ENCODE results near the gene ESYT1.

The ESYT1 gene

DNA sequence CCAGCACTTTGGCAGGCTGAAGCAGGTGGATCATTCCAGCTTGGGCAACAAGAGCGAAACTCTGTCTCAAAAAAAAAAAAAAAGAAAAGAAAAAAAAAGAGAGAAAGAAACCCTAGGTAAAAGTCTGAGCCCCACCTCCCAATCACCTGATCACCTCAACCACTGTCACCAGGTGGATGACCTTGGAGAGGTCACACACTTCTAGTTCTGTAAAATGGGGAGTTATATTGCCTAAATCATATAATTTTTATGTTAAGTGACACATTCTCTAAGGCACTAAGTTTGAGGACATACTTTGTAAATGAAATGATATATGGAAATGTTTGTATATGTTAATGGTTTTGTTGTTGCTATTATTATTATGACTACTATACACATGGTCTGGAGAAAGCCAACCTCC, 49.6 kb upstream of the ESYT1 start:
- no peak for TF ChIP-seq ZNF626 (tag by site-specific recombination; IDR thresholded peaks at IDR 0.05)
- no peak for TF ChIP-seq REPIN1 (tag by site-specific recombination; IDR thresholded peaks at IDR 0.05; ENCODE audit: low read depth)
- TF ChIP-seq ZNF426 (tag by site-specific recombination; IDR thresholded peaks at IDR 0.05), result no peak
- no peak for TF ChIP-seq ZNF521 (tag by site-specific recombination; IDR thresholded peaks at IDR 0.05)
- TF ChIP-seq ZNF274 (IDR thresholded peaks at IDR 0.05; ENCODE audit: low read length), result no peak
- no peak for TF ChIP-seq ZNF274 (tag by site-specific recombination; IDR thresholded peaks at IDR 0.05; ENCODE audit: borderline replicate concordance)
- no peak for TF ChIP-seq ZNF133 (tag by site-specific recombination; IDR thresholded peaks at IDR 0.05)
- TF ChIP-seq ZNF555 (tag by site-specific recombination; conservative IDR thresholded peaks at IDR 0.05), result no peak
- TF ChIP-seq YY1 (tag by site-specific recombination; IDR thresholded peaks at IDR 0.05), result no peak
- no peak for TF ChIP-seq ZNF214 (tag by site-specific recombination; IDR thresholded peaks at IDR 0.05; ENCODE audit: borderline replicate concordance)
- no peak for TF ChIP-seq ZNF549 (tag by site-specific recombination; IDR thresholded peaks at IDR 0.05)
- TF ChIP-seq ZNF701 (tag by site-specific recombination; IDR thresholded peaks at IDR 0.05), result no peak
- H3K36me3 ChIP-seq (ENCODE audit: control insufficient read depth in 2 of 2, insufficient read depth in 1 of 2, low read length in 2 of 2), result no peaks in the 10 kb centered on the region
- no peak overlapping the region for H3K4me3 ChIP-seq (ENCODE audit: low read depth, low read length)
- CTCF ChIA-PET, result interaction anchor here (0.6 to 3.3 kb wide), 7 partner anchors 12 to 1642 kb away, joined by 3 to 26 read pairs (median 5); partner anchors contain the start of gene PA2G4
- no peaks in the 10 kb centered on the region for H3K9me3 ChIP-seq (ENCODE audit: control insufficient read depth, insufficient read depth, low read depth, low read length)
- no peak overlapping the region for H3K27ac ChIP-seq (ENCODE audit: extremely low read depth, low read depth, low read length)
- H3K4me1 ChIP-seq (ENCODE audit: control insufficient read depth, insufficient read depth, low read length), result no peaks in the 10 kb centered on the region; the same call in 1 of the 2 replicates
- POLR2A ChIA-PET, result interaction anchor here (0.6 to 4.6 kb wide), 8 partner anchors 9 to 334 kb away, joined by 3 to 54 read pairs (median 4); partner anchors contain the start of genes PA2G4, RPL41 and ZC3H10

DNA sequence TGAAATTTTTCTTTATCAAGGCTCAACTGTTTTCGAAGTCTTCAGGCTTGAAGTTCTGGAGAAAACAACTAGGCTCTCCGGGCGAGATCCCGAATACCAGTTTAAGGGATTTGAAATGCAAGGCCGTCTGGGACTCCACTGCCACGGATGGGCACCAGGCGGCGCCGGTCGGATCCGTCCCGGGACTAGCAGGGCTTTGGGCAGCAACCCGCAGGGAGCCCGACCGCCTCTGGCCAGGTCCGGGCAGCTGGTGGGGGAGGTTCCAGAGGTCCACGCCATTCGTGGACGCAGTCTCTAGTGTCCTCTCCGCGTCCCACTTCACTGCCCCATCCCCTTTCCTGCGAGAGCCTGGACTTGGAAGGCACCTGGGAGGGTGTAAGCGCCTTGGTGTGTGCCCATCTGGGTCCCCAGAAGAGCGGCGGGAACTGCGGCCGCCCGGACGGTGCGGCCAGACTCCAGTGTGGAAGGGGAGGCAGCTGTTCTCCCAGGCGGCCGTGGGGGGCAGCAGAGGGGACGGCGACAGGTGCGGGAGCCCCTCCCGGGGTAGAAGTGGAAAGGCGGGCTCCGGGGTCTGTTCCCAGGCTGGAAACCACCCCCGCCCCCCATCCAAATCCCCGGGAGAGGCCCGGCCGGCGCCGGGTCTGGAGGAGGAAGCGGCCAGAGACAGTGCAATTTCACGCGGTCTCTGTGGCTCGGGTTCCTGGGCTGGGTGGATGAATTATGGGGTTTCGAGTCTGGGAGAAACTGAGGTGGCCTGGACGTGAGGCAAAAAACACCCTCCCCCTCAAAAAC, 48.9 kb upstream of the ESYT1 start:
- Histone ChIP-seq H3K4me1 (ENCODE audit: control insufficient read depth, insufficient read depth, low read length) (no peaks in the 10 kb centered on the region; the same call in 1 of the 2 replicates), H3K9me3 (ENCODE audit: control insufficient read depth, insufficient read depth, low read depth, low read length) (no peaks in the 10 kb centered on the region), H3K27ac (ENCODE audit: extremely low read depth, low read depth, low read length) (peak overlapping the region; percentile 64; the same call in 1 of the 2 replicates), H3K36me3 (ENCODE audit: control insufficient read depth in 2 of 2, insufficient read depth in 1 of 2, low read length in 2 of 2) (no peaks in the 10 kb centered on the region), H3K4me3 (ENCODE audit: low read depth, low read length) (peak overlapping the region; percentile 40)
- POLR2A ChIA-PET, result interaction anchor here (0.5 to 4.6 kb wide), 14 partner anchors 10 to 518 kb away, joined by 3 to 54 read pairs (median 4); partner anchors contain the start of genes ESYT1, PA2G4, RAB5B and RPL41
- CTCF ChIA-PET, result interaction anchor here (0.6 to 3.3 kb wide), 13 partner anchors 12 to 1643 kb away, joined by 3 to 26 read pairs (median 4); partner anchors contain the start of genes PA2G4 and ZC3H10
- TF ChIP-seq ZNF776 (tag by site-specific recombination; IDR thresholded peaks at IDR 0.05; ENCODE audit: borderline replicate concordance), result no peak
- TF ChIP-seq ZNF658 (tag by site-specific recombination; IDR thresholded peaks at IDR 0.05), result no peak
- no peak for TF ChIP-seq ZNF560 (tag by site-specific recombination; IDR thresholded peaks at IDR 0.05; ENCODE audit: borderline replicate concordance)
- TF ChIP-seq SCRT2 (tag by site-specific recombination; IDR thresholded peaks at IDR 0.05), result peak; percentile 88
- TF ChIP-seq TRIM28 (IDR thresholded peaks at IDR 0.05; ENCODE audit: borderline replicate concordance, low read length), result no peak
- TF ChIP-seq ZFP37 (tag by site-specific recombination; IDR thresholded peaks at IDR 0.05), result peak; percentile 95
- no peak for TF ChIP-seq SETDB1 (IDR thresholded peaks at IDR 0.05; ENCODE audit: insufficient read length, low read length)
- TF ChIP-seq ZNF548 (tag by site-specific recombination; IDR thresholded peaks at IDR 0.05), result no peak
- no peak for TF ChIP-seq ZNF404 (tag by site-specific recombination; IDR thresholded peaks at IDR 0.05)
- no peak for TF ChIP-seq ZNF248 (tag by site-specific recombination; IDR thresholded peaks at IDR 0.05)
- TF ChIP-seq, protein P1, sequence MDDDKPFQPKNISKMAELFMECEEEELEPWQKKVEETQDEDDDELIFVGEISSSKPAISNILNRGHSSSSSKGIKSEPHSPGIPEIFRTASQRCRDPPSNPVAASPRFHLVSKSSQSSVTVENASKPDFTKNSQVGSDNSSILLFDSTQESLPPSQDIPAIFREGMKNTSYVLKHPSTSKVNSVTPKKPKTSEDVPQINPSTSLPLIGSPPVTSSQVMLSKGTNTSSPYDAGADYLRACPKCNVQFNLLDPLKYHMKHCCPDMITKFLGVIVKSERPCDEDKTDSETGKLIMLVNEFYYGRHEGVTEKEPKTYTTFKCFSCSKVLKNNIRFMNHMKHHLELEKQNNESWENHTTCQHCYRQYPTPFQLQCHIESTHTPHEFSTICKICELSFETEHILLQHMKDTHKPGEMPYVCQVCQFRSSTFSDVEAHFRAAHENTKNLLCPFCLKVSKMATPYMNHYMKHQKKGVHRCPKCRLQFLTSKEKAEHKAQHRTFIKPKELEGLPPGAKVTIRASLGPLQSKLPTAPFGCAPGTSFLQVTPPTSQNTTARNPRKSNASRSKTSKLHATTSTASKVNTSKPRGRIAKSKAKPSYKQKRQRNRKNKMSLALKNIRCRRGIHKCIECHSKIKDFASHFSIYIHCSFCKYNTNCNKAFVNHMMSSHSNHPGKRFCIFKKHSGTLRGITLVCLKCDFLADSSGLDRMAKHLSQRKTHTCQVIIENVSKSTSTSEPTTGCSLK (tag by site-specific recombination; IDR thresholded peaks at IDR 0.05), result no peak
- no peak for TF ChIP-seq ZNF747 (tag by site-specific recombination; IDR thresholded peaks at IDR 0.05)
- no peak for TF ChIP-seq ZNF214 (tag by site-specific recombination; IDR thresholded peaks at IDR 0.05; ENCODE audit: borderline replicate concordance)
- no peak for TF ChIP-seq ZNF626 (tag by site-specific recombination; IDR thresholded peaks at IDR 0.05)
- TF ChIP-seq REPIN1 (tag by site-specific recombination; IDR thresholded peaks at IDR 0.05; ENCODE audit: low read depth), result no peak
- no peak for TF ChIP-seq YY2 (tag by site-specific recombination; IDR thresholded peaks at IDR 0.05)
- TF ChIP-seq ZNF701 (tag by site-specific recombination; IDR thresholded peaks at IDR 0.05), result no peak
- TF ChIP-seq, protein P2, sequence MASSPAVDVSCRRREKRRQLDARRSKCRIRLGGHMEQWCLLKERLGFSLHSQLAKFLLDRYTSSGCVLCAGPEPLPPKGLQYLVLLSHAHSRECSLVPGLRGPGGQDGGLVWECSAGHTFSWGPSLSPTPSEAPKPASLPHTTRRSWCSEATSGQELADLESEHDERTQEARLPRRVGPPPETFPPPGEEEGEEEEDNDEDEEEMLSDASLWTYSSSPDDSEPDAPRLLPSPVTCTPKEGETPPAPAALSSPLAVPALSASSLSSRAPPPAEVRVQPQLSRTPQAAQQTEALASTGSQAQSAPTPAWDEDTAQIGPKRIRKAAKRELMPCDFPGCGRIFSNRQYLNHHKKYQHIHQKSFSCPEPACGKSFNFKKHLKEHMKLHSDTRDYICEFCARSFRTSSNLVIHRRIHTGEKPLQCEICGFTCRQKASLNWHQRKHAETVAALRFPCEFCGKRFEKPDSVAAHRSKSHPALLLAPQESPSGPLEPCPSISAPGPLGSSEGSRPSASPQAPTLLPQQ (tag by site-specific recombination; IDR thresholded peaks at IDR 0.05), result peak; percentile 78
- no peak for TF ChIP-seq ZNF202 (tag by site-specific recombination; IDR thresholded peaks at IDR 0.05; ENCODE audit: borderline replicate concordance)
- no peak for TF ChIP-seq ZNF354C (tag by site-specific recombination; IDR thresholded peaks at IDR 0.05; ENCODE audit: borderline replicate concordance, low read depth)
- no peak for TF ChIP-seq ZNF830 (tag by site-specific recombination; IDR thresholded peaks at IDR 0.05; ENCODE audit: low read depth)
- no peak for TF ChIP-seq ZNF707 (tag by site-specific recombination; IDR thresholded peaks at IDR 0.05)
- peak; percentile 94 for TF ChIP-seq ZNF549 (tag by site-specific recombination; IDR thresholded peaks at IDR 0.05)
- peak; percentile 99 for TF ChIP-seq ZNF341 (tag by site-specific recombination; IDR thresholded peaks at IDR 0.05; ENCODE audit: low read depth)
